Measurements from ENCODE around the gene DUOXA1. TPM values are rescaled to one million over a fixed set of nuclear protein-coding genes. Genes with fewer than 3 reads are reported as not detected.

DUOXA1 gene
- total RNA-seq, 2 donors from 2014 or later: 17.6 to 38.8 TPM

- WGBS: 8% methylated on average over 47 of the region's 47 CpGs
- intact Hi-C loops (cut with DNase I): no loop called here
- H3K4me3 ChIP-seq: peak overlapping the region; percentile 28 to 37
- H3K27me3 ChIP-seq (replicated peaks; ENCODE audit: insufficient read depth): no peaks in the 10 kb centered on the region
- no peaks in the 10 kb centered on the region for H3K4me1 ChIP-seq (replicated peaks)
- no peaks in the 10 kb centered on the region for H3K9me3 ChIP-seq
- H3K36me3 ChIP-seq: no peaks in the 10 kb centered on the region
- no peak for DNase-seq (ENCODE audit: low spot score)
- peak overlapping the region; percentile 17 to 57 for H3K27ac ChIP-seq
- TF ChIP-seq POLR2A (IDR thresholded peaks at IDR 0.05): no peak
- TF ChIP-seq POLR2AphosphoS5 (IDR thresholded peaks at IDR 0.05): no peak
- no peak for TF ChIP-seq CTCF (IDR thresholded peaks at IDR 0.05)
These were observed 574 bp downstream of the DUOXA1 start for GRCh38 chr15:45128971-45129639.

- H3K27me3 ChIP-seq (replicated peaks; ENCODE audit: insufficient read depth): no peaks in the 10 kb centered on the region
- WGBS: 58% methylated on average over 2 of the region's 2 CpGs
- peak; percentile 28 for DNase-seq (ENCODE audit: low spot score)
- no peak overlapping the region for H3K4me3 ChIP-seq
- intact Hi-C loops (cut with DNase I): no loop called here
- TF ChIP-seq POLR2A (IDR thresholded peaks at IDR 0.05) (no peak), CTCF (IDR thresholded peaks at IDR 0.05) (peak in 3 of 4 experiments; percentile 50 to 76 (median 56)), POLR2AphosphoS5 (IDR thresholded peaks at IDR 0.05) (no peak)
- no peaks in the 10 kb centered on the region for H3K4me1 ChIP-seq (replicated peaks)
- no peak overlapping the region for H3K27ac ChIP-seq
- no peaks in the 10 kb centered on the region for H3K36me3 ChIP-seq
- no peaks in the 10 kb centered on the region for H3K9me3 ChIP-seq
These were observed 3.0 kb downstream of the DUOXA1 start for GRCh38 chr15:45126535-45127158.

- H3K27me3 ChIP-seq (replicated peaks; ENCODE audit: insufficient read depth): no peaks in the 10 kb centered on the region
- no peaks in the 10 kb centered on the region for H3K9me3 ChIP-seq
These were observed 6.3 kb downstream of the DUOXA1 start for GRCh38 chr15:45123397-45123796.

GRCh38 chr15:45122719-45123118 is 7.0 kb downstream of the DUOXA1 start:
- no peaks in the 10 kb centered on the region for H3K36me3 ChIP-seq
- no peak overlapping the region for H3K27ac ChIP-seq
- WGBS: 87% methylated on average over 7 of the region's 7 CpGs
- no peaks in the 10 kb centered on the region for H3K9me3 ChIP-seq
- DNase-seq (ENCODE audit: low spot score): no peak
- intact Hi-C loops (cut with DNase I): no loop called here
- TF ChIP-seq CTCF (IDR thresholded peaks at IDR 0.05) (no peak), POLR2AphosphoS5 (IDR thresholded peaks at IDR 0.05) (no peak), POLR2A (IDR thresholded peaks at IDR 0.05) (no peak)
- H3K4me3 ChIP-seq: no peak overlapping the region
- H3K4me1 ChIP-seq (replicated peaks): no peaks in the 10 kb centered on the region
- no peaks in the 10 kb centered on the region for H3K27me3 ChIP-seq (replicated peaks; ENCODE audit: insufficient read depth)

More at GRCh38 chr15:45123397-45123796, 6.3 kb downstream of the DUOXA1 start:
- Histone ChIP-seq H3K27ac (no peak overlapping the region), H3K4me3 (no peak overlapping the region), H3K36me3 (no peaks in the 10 kb centered on the region), H3K4me1 (replicated peaks) (no peaks in the 10 kb centered on the region)
- intact Hi-C loops (cut with DNase I): no loop called here
- DNase-seq (ENCODE audit: low spot score): no peak
- TF ChIP-seq CTCF (IDR thresholded peaks at IDR 0.05) (peak in 1 of 4 experiments; percentile 15), POLR2A (IDR thresholded peaks at IDR 0.05) (no peak), POLR2AphosphoS5 (IDR thresholded peaks at IDR 0.05) (no peak)

All from prostate gland (tissue), 2 donors.